Naive B cell (primary cell): ENCODE measurements around the gene FCN2. TPM values are rescaled to one million over a fixed set of nuclear protein-coding genes. Genes with fewer than 3 reads are reported as not detected.

Experiments
- ATAC-seq, 2 donors: fragments of 150-1000 bp; cut with Tn5 transposase; 2 replicates each; pipeline ENCODE4 v1.10.0; 2021; ENCODE audit warnings: low read depth in 2 of 2, mild to moderate bottlenecking in 2 of 2, moderate library complexity in 2 of 2
- DNase-seq: peaks from one replicate; pipeline ENCODE4 v3.0.0; 2022
- H3K27ac Mint-ChIP-seq, 6 donors: one replicate each; pipeline ENCODE4 v1.8.0; 2020 to 2022; ENCODE audit warnings: mild to moderate bottlenecking in 6 of 6, mixed read lengths in 6 of 6, moderate library complexity in 5 of 6, inconsistent platforms in 2 of 6
- H3K27me3 Mint-ChIP-seq, 3 donors: one replicate each; pipeline ENCODE4 v1.8.0; 2021 to 2022; ENCODE audit warnings: mixed read lengths in 3 of 3, mild to moderate bottlenecking in 1 of 3
- H3K36me3 Mint-ChIP-seq, 2 donors: one replicate each; pipeline ENCODE4 v1.8.0; 2020 to 2022; ENCODE audit warnings: mixed read lengths in 2 of 2, inconsistent platforms in 1 of 2, mild to moderate bottlenecking in 1 of 2
- H3K4me1 Mint-ChIP-seq, 3 donors: one replicate each; pipeline ENCODE4 v1.8.0; 2020 to 2022; ENCODE audit warnings: mixed read lengths in 3 of 3, inconsistent platforms in 1 of 3, mild to moderate bottlenecking in 1 of 3, moderate library complexity in 1 of 3
- H3K4me3 Mint-ChIP-seq, 8 donors: one replicate each; pipeline ENCODE4 v1.8.0; 2020 to 2022; ENCODE audit warnings: mild to moderate bottlenecking in 8 of 8, mixed read lengths in 8 of 8, moderate library complexity in 8 of 8, inconsistent platforms in 2 of 8
- H3K9me3 Mint-ChIP-seq, 7 donors: one replicate each; pipeline ENCODE4 v1.8.0; 2020 to 2022; ENCODE audit warnings: mixed read lengths in 7 of 7, mild to moderate bottlenecking in 5 of 7, inconsistent platforms in 2 of 7, moderate library complexity in 1 of 7
- polyA plus RNA-seq, 6 donors: library from polyadenylated mRNA; unstranded; fragments of 300-500 nt; fragmentation: Illumina TruSeq; gene quantifications; one replicate each; pipeline ENCODE4 v1.2.3, GENCODE V29; 2021; ENCODE audit warnings: low read depth in 6 of 6

FCN2 gene
- polyA plus RNA-seq, 6 donors from 2014 or later: not detected

DNA sequence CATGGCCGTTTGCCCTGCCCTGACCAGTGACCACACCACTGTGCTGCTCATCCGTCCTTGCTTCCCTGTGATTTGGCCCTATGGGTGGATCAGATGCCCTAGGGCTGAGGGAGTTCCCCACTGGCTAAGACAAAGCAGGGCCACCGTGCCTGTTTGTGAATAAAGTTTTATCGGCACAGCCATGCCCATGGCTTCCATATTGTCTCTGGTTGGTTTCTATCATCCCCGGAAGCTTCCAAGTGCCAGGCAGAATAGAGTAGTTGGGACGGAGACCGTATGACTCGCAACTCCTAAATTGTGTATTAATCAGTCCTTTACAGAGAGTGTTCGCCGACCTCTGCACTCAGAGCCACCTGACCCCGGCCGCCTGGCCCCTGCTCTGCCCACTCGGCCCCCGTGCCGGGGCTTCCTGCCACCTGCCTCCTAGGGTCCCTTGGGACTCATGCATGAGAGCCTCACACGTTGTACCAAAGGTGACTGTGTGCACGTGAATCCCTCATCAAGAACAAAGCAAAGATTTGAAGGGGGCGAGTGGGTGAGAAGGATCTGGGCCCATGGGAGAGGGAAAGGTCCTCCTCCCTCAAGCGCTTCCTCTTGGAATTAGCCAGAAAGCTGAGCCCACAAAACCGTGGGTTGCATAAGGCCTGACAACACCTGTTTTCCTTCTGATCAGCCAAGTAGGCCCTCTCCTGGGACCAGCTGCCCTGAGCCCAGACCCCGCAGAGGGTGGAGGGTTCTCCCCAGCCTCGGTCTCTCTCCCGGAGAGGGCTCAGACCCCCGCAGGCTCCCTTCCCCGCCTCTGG is 11.7 kb upstream of the FCN2 start:
- Mint-ChIP-seq H3K27me3 (peaks cover 0 to 4% (median 3%) of the 10 kb centered on the region in 3 donors), H3K4me3 (peak overlapping the region in 3 of 8 donors; percentile 32 to 61 (median 60)), H3K27ac (peak overlapping the region in 3 of 6 donors; percentile 8 to 53 (median 17)), H3K9me3 (peaks cover 3 to 17% (median 7%) of the 10 kb centered on the region in 7 donors), H3K4me1 (peaks cover 20 to 28% (median 21%) of the 10 kb centered on the region in 3 donors), H3K36me3 (peaks cover 4 to 6% of the 10 kb centered on the region in 2 donors)
- DNase-seq: no peak
- ATAC-seq: peak; percentile 37 to 50

DNA sequence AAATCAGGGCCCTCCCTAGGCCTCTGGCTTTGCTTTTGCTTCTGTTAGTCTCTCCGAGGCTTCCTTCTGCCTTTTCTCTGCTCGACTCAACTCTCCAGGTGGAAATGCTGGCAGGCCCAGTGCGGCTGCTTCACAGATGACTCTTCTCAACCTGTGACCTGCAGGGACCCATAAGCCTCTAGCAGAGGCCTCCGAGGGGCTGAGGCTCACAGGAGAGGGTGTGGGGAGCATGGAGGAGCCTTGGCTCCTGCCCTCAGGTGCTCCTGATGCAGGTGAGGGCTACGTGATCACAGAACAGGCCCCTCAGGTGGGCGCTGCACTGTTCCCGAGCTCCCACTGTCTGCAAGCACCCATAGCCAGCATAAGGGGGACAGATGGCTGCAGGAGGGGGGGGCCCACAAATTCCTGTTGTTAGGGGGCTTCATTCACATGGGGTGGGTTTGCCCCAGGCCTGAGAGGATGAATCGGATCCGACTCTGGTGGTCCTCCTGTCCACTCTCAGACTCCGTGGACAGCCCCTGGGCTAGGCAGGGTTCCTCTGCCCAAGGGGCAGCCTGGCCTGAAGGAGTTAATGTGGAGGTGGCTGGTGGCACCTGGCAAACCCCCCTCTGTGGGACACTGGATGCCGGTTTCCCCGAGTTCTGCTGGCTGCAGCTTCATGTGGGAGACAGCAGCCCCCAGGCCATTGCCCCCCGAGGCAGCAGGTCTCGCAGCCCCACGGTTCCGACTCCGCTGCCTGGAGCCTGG is 10.9 kb upstream of the FCN2 start:
- peak overlapping the region in 2 of 6 donors; percentile 8 to 38 for H3K27ac Mint-ChIP-seq
- peaks cover 3 to 17% (median 7%) of the 10 kb centered on the region in 7 donors for H3K9me3 Mint-ChIP-seq
- H3K36me3 Mint-ChIP-seq: peaks cover 4 to 6% of the 10 kb centered on the region in 2 donors
- H3K27me3 Mint-ChIP-seq: peaks cover 0 to 4% (median 3%) of the 10 kb centered on the region in 3 donors
- peak overlapping the region in 2 of 8 donors; percentile 60 to 61 for H3K4me3 Mint-ChIP-seq
- peaks cover 20 to 28% (median 21%) of the 10 kb centered on the region in 3 donors for H3K4me1 Mint-ChIP-seq
- DNase-seq: no peak
- ATAC-seq: no peak

DNA sequence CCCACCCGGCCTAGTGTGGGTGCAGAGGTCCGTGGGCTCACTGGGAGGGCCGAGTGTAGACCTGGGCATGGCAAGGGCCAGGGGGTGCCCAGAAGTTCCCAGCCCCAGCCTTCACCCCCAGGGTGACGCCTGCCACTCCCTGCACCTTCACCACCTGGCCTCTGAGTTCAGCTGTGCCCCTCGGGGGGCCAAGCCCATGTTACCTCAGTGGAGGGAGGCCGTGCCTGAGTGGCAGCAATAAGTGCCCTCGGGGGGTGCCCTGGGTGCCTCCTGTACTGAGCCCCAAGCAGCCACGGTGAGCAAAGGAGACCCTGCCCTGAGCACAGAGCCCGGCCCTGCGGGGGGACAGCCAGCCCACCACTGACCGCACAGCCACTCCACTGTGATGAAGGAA is 10.3 kb upstream of the FCN2 start:
- Mint-ChIP-seq H3K36me3 (peaks cover 4 to 6% of the 10 kb centered on the region in 2 donors), H3K27me3 (peaks cover 0 to 4% (median 3%) of the 10 kb centered on the region in 3 donors), H3K27ac (no peak overlapping the region), H3K4me3 (no peak overlapping the region), H3K4me1 (peaks cover 21 to 32% (median 23%) of the 10 kb centered on the region in 3 donors), H3K9me3 (peaks cover 3 to 22% (median 7%) of the 10 kb centered on the region in 7 donors)
- ATAC-seq (no peak), DNase-seq (no peak)

DNA sequence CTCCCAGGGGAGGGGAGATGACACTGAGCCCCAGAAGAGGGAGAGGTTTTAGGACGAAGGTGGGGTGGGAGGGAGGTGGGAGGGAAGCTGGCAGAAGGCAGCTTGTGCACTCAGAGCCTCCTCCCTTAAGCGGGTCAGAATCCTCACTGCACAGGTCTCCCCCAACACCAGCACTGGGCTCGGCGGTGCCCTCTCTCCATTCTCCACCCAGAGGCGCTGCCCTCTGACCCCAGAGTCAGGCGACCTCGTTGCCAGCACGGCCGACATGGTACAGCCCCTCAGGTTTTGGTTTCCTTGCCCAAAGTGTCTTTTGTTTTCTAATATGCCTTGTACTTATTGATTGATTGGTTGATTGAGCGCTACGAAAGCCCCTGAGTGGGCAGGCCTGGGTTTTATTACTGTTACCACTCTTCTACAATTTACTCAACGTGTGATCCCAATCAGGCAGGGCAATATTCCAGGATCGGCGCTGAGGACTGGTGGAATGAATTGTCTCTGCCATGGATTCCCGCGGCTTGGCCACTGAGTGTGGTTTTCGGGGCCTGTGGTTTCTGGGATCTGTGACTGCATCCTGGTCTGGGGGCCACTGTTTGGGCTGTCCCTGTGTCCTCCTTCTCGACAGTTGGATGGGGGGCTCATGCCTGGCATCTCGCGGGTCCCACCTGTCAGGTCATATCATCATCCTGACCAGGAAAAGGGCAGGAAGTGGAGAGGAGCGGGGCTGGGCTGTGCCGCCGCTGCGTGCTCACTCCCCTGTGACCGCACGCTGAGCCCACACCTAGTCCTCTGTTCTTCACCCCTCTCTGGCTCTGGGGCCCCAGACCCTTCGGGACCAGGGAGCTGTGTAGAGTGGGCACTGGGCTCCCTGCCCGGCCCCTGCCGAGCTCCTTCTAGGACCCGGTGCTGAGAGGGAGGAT is 9.6 kb upstream of the FCN2 start:
- ATAC-seq (no peak), DNase-seq (no peak)
- Mint-ChIP-seq H3K27me3 (peaks cover 0 to 4% (median 3%) of the 10 kb centered on the region in 3 donors), H3K4me3 (no peak overlapping the region), H3K36me3 (peaks cover 4 to 6% of the 10 kb centered on the region in 2 donors), H3K27ac (peak overlapping the region in 2 of 6 donors; percentile 63), H3K4me1 (peaks cover 21 to 35% (median 26%) of the 10 kb centered on the region in 3 donors), H3K9me3 (peaks cover 3 to 24% (median 7%) of the 10 kb centered on the region in 7 donors)

DNA sequence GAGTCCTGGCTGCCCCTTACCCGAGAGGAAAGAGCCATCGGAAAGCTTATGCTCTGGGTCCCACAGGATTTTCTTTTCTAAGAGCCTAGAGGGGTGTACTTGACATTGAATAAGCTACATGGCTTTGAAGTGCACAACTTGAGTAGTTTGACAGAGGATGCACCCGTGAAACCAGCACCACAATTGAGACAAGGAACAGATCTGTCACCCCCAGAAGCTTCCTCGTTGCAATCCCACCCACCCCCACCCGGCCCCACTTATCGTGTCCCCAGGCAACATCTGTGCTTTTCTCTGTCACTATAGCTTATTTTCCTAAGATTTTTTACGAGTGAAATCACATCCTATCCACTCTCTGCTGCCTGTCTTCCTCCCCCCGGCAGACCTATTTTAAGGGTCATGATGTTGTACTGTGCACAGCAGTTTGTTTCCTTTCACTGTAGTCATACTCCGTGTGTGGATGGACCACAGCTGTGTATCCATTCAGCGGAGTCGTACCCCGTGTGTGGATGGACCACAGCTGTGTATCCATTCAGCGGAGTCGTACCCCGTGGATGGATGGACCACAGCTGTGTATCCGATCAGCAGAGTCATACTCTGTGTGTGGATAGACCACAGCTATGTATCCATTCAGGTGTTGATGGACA is 8.8 kb upstream of the FCN2 start:
- H3K27ac Mint-ChIP-seq: peak overlapping the region in 2 of 6 donors; percentile 6 to 95
- ATAC-seq (no peak), DNase-seq (no peak)
- H3K4me1 Mint-ChIP-seq: peaks cover 21 to 35% (median 26%) of the 10 kb centered on the region in 3 donors
- peak overlapping the region in 1 of 8 donors; percentile 17 for H3K4me3 Mint-ChIP-seq
- H3K27me3 Mint-ChIP-seq: peaks cover 0 to 4% (median 3%) of the 10 kb centered on the region in 3 donors
- H3K9me3 Mint-ChIP-seq: peaks cover 3 to 27% (median 7%) of the 10 kb centered on the region in 7 donors
- peaks cover 4 to 6% of the 10 kb centered on the region in 2 donors for H3K36me3 Mint-ChIP-seq

DNA sequence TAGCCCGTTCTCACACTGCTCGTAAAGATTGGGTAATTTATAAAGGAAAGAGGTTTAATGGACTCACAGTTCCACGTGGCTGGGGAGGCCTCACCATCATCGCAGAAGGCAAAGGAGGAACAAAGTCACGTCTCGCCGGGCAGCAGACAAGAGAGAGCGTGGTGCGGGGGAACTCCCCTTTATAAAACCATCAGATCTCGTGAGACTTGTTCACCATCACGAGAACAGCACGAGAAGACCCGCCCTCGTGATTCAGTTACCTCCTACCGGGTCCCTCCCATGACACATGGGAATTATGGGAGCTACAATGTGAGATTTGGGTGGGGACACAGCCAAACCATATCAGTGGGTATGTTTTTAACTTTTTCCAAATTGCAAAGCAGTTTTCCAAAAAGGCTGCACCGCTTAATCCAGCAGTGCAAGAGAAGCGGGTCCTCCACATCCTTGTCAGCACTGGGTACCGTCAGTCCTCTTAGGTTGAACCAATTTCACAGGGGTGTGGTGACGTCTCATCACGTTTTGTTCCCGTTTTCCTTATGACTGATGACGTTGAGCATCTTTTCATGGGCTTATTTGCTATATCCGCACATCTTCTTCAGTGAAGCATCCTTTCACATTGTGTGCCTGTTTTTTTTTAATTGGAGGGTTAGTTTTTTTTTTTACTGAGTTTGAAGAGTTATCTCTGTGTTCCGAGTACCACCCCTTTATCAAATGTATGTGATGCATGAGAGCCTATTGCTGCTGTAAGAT is 8.0 kb upstream of the FCN2 start:
- Mint-ChIP-seq H3K4me1 (peaks cover 21 to 35% (median 26%) of the 10 kb centered on the region in 3 donors), H3K9me3 (peaks cover 3 to 27% (median 7%) of the 10 kb centered on the region in 7 donors), H3K27ac (peak overlapping the region in 3 of 6 donors; percentile 6 to 96 (median 95)), H3K27me3 (peaks cover 0 to 4% (median 3%) of the 10 kb centered on the region in 3 donors), H3K4me3 (no peak overlapping the region), H3K36me3 (peaks cover 4 to 6% of the 10 kb centered on the region in 2 donors)
- DNase-seq (peak; percentile 20), ATAC-seq (peak; percentile 58 to 82)

DNA sequence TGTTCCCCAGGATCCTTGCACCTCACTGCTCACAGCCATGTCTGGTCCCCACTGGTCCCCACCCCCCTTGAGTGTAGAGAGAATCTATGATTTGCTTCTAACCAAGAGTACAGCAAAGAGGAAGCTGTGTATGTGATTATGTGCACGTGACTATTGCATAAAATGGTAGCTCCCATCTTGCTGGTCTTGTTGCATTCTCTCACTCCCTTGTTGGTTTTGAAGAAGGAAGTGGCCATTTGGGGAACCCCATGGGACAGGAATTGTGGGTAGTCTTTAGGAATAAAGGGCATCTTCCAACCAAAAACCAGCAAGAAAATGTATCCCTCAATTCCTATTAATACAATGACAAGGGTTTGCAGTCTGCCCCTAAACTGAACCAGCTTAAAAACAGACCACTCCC is 5.2 kb upstream of the FCN2 start:
- H3K4me3 Mint-ChIP-seq: no peak overlapping the region
- DNase-seq: no peak
- H3K27ac Mint-ChIP-seq: peak overlapping the region in 1 of 6 donors; percentile 16
- peaks cover 6 to 19% (median 13%) of the 10 kb centered on the region in 3 donors for H3K4me1 Mint-ChIP-seq
- ATAC-seq: peak in 1 of 2 donors; percentile 38
- H3K9me3 Mint-ChIP-seq: peaks cover 3 to 27% (median 7%) of the 10 kb centered on the region in 7 donors
- H3K36me3 Mint-ChIP-seq: peaks cover 4 to 6% of the 10 kb centered on the region in 2 donors
- peaks cover 0 to 7% (median 0%) of the 10 kb centered on the region in 3 donors for H3K27me3 Mint-ChIP-seq

DNA sequence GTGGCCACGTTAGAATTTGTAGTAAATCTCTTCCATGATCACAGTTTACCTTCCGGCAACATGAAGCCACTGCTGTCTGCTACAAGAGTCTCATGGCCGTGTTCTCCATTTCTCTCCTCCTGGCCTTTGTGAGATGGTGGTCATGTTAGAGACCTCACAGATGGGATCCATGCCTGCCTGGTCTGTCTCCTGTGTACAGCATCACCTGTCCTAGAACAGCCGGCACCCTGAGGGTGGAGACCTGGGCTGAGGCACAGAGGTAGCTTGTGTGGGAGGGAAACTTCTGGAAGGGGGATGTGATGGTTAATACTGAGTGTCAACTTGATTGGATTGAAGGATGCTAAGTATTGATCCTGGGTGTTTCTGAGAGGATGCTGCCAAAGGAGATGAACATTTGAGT is 3.1 kb upstream of the FCN2 start:
- peaks cover 0 to 18% (median 17%) of the 10 kb centered on the region in 3 donors for H3K27me3 Mint-ChIP-seq
- peaks cover 0 to 20% (median 4%) of the 10 kb centered on the region in 7 donors for H3K9me3 Mint-ChIP-seq
- ATAC-seq (no peak), DNase-seq (no peak)
- no peak overlapping the region for H3K4me3 Mint-ChIP-seq
- H3K27ac Mint-ChIP-seq: no peak overlapping the region
- H3K4me1 Mint-ChIP-seq: peaks cover under 1 to 12% (median 7%) of the 10 kb centered on the region in 3 donors
- no peaks in the 10 kb centered on the region for H3K36me3 Mint-ChIP-seq

DNA sequence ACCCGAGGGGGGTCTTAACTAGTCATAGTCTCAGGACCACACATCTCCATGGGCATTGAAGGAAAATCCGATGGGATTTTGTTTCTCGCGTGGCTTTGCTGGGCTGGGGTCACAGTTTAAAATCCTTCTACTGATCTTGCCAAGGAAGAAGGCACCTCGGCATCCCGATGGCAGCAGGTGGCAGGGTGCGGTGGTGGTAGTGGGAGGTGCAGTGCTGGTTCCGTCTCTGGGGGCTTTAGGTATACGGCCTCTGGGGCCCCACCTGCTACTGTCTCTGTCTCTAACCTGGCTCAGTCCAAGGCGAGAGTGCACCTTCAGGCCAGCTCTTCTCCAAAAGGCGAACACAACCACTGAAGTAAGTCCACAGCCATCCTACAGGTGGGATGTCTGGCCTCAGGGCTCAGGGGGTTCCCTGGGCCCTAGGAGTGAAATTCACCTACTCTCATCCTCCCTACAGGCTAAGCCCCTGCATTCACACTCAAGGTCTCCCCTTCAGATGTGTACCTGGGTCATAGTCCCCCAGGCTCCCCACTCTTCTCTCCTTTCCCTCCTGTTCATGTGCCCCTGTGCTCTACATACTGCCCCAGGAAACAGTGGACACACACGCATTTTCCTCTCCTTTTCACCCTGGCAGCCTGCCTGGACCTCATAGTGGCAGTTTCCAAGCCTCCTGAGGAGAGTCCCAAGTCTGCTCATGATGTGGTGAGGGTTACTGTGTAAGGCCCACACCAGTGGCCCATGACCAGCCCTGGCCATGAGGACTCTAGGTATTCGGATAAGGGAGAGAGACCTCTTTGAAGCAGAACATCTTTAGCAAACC is 736 bp upstream of the FCN2 start:
- H3K4me3 Mint-ChIP-seq: no peak overlapping the region
- DNase-seq: no peak
- peaks cover 4 to 7% (median 6%) of the 10 kb centered on the region in 3 donors for H3K4me1 Mint-ChIP-seq
- H3K27ac Mint-ChIP-seq: no peak overlapping the region
- no peaks in the 10 kb centered on the region for H3K36me3 Mint-ChIP-seq
- peaks cover 5 to 37% (median 36%) of the 10 kb centered on the region in 3 donors for H3K27me3 Mint-ChIP-seq
- peaks cover 0 to 10% (median 0%) of the 10 kb centered on the region in 7 donors for H3K9me3 Mint-ChIP-seq
- no peak for ATAC-seq

DNA sequence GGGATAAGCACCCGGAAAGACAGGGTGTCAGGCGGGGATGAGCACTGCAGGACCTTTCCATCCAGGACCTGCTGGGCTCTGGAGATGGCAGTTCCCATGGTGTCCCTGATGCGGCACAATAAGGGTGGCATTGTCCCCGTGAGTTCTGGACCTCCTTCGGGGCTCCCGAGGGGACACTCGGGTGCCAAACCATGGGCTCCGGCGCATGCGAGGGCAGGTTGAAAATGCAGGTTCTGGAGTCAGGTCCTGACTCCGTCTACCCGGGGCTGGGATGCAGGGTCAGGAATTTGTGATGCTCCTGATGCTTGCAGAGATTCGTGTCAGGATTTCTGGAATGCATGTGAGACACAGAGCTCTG is 682 bp downstream of the FCN2 start:
- ATAC-seq: no peak
- Mint-ChIP-seq H3K4me3 (no peak overlapping the region), H3K9me3 (peaks cover 0 to 1% (median 0%) of the 10 kb centered on the region in 7 donors), H3K4me1 (peaks cover 0 to 4% (median 0%) of the 10 kb centered on the region in 3 donors), H3K27me3 (peaks cover 5 to 45% (median 43%) of the 10 kb centered on the region in 3 donors), H3K27ac (peak overlapping the region in 1 of 6 donors; percentile 38), H3K36me3 (no peaks in the 10 kb centered on the region)
- DNase-seq: no peak

DNA sequence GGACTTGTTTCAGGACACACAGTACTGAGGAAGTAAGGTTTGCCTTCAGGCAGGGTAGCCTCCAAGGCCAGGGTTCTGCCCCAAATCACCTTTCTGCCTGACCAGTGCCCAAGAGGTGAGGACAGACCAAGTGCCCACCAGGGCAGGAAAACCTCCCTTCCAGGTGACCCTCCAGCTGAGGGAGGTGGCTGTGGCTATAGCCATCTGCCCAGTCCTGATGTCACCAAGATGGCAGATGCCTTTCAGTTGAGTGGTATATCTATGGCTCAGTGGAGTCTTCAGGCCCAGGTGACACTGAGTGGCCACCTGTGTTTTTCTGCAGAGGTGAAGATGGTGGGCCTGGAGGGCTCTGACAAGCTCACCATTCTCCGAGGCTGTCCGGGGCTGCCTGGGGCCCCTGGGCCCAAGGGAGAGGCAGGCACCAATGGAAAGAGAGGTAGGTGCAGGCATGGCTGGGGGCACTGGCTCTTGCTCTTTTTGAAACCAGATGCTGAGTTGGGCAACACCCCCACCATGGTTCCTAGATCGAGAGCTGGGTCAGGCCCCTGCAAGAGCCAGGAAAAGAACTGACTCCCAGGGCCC is 1.7 kb downstream of the FCN2 start:
- DNase-seq (no peak), ATAC-seq (no peak)
- H3K9me3 Mint-ChIP-seq: no peaks in the 10 kb centered on the region
- no peak overlapping the region for H3K27ac Mint-ChIP-seq
- no peaks in the 10 kb centered on the region for H3K36me3 Mint-ChIP-seq
- no peak overlapping the region for H3K4me3 Mint-ChIP-seq
- peaks cover 0 to 4% (median 3%) of the 10 kb centered on the region in 3 donors for H3K4me1 Mint-ChIP-seq
- peaks cover 10 to 53% (median 51%) of the 10 kb centered on the region in 3 donors for H3K27me3 Mint-ChIP-seq
